ENCODE measurements around the gene ADAMTS17. TPM values are rescaled to one million over a fixed set of nuclear protein-coding genes. Genes with fewer than 3 reads are reported as not detected.

The ADAMTS17 gene
- total and polyA plus RNA-seq, 9 of the 15 experiments (the other 6 are each of a cell fraction or from before 2014, with no cell fraction given): 0.01 to 0.14 (median 0.07) TPM; not detected in 6

DNA sequence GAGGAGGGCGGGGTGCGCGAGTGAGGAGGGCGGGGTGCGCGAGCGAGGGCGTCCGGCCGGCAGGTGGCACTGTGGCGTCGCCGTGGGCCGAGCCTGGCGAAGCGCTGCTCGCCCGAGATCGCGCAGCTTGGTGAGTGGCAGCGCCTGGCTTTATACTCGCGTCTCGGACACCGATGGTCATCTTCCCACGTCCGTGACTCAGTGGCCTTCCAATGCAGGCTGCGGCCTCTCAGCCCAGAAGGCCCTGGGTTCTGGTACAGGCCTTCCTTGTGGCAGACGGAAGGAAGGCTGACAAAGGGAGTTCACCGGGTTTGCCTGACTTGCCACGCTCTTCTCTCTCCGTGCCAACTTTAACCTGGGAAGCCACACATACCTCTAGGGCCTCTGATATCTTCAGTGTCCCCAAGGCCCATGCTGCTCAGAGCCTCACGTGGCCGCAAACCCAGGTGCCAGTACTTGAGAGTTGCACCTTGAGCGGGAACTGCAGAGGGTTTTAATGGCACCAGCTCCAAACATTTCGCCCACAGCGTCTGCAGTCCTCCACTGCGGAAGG lies 413.3 kb downstream of the ADAMTS17 start (continued):
- TF ChIP-seq ZNF561 (CRISPR knock-in tag; conservative IDR thresholded peaks at IDR 0.05) (no peak), PPARD (CRISPR knock-in tag; IDR thresholded peaks at IDR 0.05) (no peak), NFATC3 (IDR thresholded peaks at IDR 0.05) (no peak), ZKSCAN3 (CRISPR knock-in tag; IDR thresholded peaks at IDR 0.05) (no peak), TAF1 (IDR thresholded peaks at IDR 0.05; ENCODE audit: control insufficient read depth, extremely low read depth, insufficient read depth, low read length, severe bottlenecking) (no peak), CBX3 (IDR thresholded peaks at IDR 0.05; ENCODE audit: borderline replicate concordance in 1 of 2, low read length in 2 of 2) (no peak), ARID4B (CRISPR knock-in tag; IDR thresholded peaks at IDR 0.05) (no peak), HMG20B (CRISPR knock-in tag; IDR thresholded peaks at IDR 0.05) (no peak), ADNP (tag; IDR thresholded peaks at IDR 0.05) (no peak), GTF2F1 (IDR thresholded peaks at IDR 0.05; ENCODE audit: low read depth, low read length) (no peak), ZNF445 (CRISPR knock-in tag; IDR thresholded peaks at IDR 0.05; ENCODE audit: low read depth) (no peak), L3MBTL2 (IDR thresholded peaks at IDR 0.05) (peak; percentile 28; the same call in 1 of the 2 replicates), PURB (CRISPR knock-in tag; IDR thresholded peaks at IDR 0.05; ENCODE audit: low read depth) (no peak), ZNF75A (CRISPR knock-in tag; IDR thresholded peaks at IDR 0.05) (no peak), ASH1L (IDR thresholded peaks at IDR 0.05; ENCODE audit: borderline replicate concordance, low read depth, partially characterized antibody) (no peak), HMG20A (CRISPR knock-in tag; conservative IDR thresholded peaks at IDR 0.05) (no peak)
- TF ChIP-seq, protein P1, sequence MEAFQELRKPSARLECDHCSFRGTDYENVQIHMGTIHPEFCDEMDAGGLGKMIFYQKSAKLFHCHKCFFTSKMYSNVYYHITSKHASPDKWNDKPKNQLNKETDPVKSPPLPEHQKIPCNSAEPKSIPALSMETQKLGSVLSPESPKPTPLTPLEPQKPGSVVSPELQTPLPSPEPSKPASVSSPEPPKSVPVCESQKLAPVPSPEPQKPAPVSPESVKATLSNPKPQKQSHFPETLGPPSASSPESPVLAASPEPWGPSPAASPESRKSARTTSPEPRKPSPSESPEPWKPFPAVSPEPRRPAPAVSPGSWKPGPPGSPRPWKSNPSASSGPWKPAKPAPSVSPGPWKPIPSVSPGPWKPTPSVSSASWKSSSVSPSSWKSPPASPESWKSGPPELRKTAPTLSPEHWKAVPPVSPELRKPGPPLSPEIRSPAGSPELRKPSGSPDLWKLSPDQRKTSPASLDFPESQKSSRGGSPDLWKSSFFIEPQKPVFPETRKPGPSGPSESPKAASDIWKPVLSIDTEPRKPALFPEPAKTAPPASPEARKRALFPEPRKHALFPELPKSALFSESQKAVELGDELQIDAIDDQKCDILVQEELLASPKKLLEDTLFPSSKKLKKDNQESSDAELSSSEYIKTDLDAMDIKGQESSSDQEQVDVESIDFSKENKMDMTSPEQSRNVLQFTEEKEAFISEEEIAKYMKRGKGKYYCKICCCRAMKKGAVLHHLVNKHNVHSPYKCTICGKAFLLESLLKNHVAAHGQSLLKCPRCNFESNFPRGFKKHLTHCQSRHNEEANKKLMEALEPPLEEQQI (IDR thresholded peaks at IDR 0.05): no peak
- TF ChIP-seq, protein P2, sequence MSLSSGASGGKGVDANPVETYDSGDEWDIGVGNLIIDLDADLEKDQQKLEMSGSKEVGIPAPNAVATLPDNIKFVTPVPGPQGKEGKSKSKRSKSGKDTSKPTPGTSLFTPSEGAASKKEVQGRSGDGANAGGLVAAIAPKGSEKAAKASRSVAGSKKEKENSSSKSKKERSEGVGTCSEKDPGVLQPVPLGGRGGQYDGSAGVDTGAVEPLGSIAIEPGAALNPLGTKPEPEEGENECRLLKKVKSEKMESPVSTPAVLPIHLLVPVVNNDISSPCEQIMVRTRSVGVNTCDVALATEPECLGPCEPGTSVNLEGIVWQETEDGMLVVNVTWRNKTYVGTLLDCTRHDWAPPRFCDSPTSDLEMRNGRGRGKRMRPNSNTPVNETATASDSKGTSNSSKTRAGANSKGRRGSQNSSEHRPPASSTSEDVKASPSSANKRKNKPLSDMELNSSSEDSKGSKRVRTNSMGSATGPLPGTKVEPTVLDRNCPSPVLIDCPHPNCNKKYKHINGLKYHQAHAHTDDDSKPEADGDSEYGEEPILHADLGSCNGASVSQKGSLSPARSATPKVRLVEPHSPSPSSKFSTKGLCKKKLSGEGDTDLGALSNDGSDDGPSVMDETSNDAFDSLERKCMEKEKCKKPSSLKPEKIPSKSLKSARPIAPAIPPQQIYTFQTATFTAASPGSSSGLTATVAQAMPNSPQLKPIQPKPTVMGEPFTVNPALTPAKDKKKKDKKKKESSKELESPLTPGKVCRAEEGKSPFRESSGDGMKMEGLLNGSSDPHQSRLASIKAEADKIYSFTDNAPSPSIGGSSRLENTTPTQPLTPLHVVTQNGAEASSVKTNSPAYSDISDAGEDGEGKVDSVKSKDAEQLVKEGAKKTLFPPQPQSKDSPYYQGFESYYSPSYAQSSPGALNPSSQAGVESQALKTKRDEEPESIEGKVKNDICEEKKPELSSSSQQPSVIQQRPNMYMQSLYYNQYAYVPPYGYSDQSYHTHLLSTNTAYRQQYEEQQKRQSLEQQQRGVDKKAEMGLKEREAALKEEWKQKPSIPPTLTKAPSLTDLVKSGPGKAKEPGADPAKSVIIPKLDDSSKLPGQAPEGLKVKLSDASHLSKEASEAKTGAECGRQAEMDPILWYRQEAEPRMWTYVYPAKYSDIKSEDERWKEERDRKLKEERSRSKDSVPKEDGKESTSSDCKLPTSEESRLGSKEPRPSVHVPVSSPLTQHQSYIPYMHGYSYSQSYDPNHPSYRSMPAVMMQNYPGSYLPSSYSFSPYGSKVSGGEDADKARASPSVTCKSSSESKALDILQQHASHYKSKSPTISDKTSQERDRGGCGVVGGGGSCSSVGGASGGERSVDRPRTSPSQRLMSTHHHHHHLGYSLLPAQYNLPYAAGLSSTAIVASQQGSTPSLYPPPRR (CRISPR knock-in tag; IDR thresholded peaks at IDR 0.05; ENCODE audit: borderline replicate concordance): no peak
